AG09309 (cell line): ENCODE measurements around the gene CLN3.

ENCODE experiments used
- DNase-seq: peaks from one replicate; pipeline ENCODE4 v3.0.0-alpha.2; 2010; ENCODE audit warnings: low read depth
- H3K4me3 ChIP-seq: 2 replicates; pipeline ENCODE4 v1.5.1; 2011; ENCODE audit warnings: mild to moderate bottlenecking, low read depth, low read length, moderate library complexity; ENCODE audit not compliant: control insufficient read depth
- TF ChIP-seq, protein P1 (sequence below): IDR thresholded peaks from 2 replicates; pipeline ENCODE4 v1.5.1; 2011; ENCODE audit warnings: mild to moderate bottlenecking, low read depth, low read length, inconsistent platforms; ENCODE audit not compliant: insufficient read depth, control insufficient read depth; ENCODE audit errors: missing control alignments

CLN3 gene

DNA sequence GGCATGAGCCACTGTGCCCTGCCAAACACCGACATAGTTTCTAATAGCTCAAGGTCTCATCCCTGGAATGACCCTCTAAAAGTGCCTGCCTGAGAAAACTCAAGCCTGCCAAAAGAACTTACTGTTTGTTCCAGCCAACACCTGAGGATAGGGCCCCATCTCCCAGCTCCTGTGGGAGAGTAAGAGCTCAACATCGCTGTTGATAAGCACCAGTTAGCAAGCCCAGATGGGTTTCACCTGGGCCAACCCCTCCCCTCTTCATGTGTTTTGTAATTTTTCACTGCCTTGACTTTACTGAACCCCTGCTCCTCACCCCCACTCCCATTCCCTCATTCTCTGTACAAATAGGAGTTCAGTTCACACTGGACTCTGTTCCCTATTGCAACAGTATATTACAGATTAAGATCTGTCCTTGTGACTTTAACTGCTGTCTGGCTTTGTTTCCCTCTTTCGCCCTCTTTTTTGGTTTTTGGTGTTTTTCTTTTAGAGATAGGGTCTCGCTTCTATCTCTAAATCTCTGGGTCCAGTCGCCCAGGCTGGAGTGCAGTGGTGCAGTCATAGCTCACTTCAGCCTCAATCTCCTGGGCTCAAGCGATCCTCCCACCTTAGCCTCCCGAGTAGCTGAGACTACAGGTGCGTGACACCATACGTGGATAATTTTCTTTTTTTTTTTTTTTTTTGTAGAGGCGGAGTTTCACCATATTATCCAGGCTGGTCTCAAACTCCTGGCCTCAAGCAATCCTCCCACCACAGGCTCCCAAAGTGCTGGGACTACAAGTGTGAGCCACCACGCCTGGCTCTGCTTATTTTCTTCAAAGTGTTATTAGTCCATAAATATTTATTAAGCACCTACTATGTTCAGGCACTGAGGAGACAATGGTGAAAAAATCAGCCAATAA is 34.6 kb upstream of the CLN3 start:
- DNase-seq: no peak
- H3K4me3 ChIP-seq: no peak overlapping the region
- TF ChIP-seq, protein P1, sequence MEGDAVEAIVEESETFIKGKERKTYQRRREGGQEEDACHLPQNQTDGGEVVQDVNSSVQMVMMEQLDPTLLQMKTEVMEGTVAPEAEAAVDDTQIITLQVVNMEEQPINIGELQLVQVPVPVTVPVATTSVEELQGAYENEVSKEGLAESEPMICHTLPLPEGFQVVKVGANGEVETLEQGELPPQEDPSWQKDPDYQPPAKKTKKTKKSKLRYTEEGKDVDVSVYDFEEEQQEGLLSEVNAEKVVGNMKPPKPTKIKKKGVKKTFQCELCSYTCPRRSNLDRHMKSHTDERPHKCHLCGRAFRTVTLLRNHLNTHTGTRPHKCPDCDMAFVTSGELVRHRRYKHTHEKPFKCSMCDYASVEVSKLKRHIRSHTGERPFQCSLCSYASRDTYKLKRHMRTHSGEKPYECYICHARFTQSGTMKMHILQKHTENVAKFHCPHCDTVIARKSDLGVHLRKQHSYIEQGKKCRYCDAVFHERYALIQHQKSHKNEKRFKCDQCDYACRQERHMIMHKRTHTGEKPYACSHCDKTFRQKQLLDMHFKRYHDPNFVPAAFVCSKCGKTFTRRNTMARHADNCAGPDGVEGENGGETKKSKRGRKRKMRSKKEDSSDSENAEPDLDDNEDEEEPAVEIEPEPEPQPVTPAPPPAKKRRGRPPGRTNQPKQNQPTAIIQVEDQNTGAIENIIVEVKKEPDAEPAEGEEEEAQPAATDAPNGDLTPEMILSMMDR: no peak

DNA sequence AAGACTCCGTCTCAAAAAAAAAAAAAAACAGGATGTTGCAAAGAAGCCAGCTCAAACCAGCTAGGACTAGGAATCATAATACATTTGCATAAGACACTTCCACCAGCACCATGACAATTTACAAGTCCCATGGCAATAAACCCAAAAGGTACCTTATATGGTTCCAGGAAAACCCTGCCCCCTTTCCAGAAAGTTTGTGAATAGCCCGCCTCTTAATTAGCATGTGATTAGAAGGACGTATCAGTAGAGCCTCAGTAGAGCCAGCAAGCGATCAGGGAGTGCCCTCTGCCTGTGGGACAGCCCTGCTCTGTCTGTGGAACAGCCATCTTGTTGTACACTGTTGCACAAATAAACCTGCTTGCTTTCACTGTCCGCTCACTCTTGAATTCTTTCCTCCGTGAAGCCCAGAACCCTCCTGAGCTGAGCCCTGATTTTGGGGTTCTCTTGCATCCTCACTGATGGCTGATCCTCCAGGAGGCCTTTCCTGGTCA is 32.9 kb upstream of the CLN3 start:
- DNase-seq: no peak
- no peak overlapping the region for H3K4me3 ChIP-seq
- TF ChIP-seq, protein P1: no peak

DNA sequence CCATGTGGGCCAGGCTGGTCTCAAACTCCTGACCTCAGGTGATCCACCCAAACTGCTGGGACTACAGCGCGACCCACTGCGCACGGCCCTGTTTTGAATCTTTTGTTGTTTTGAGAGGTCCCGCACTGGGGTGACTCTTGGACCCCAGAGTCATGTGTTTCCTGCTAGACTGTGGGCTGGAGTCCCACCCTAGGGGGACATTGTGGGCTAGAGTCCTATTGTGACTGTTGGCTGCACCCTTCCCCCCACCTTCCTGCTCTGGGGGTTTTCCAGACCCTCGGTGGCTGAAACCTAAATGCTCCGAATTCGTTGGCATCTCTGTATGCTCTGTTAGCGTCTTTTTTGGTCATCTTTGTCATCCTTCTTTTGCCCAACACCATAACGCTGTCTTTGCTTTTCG is 30.9 kb upstream of the CLN3 start:
- no peak overlapping the region for H3K4me3 ChIP-seq
- no peak for DNase-seq
- TF ChIP-seq, protein P1: no peak

DNA sequence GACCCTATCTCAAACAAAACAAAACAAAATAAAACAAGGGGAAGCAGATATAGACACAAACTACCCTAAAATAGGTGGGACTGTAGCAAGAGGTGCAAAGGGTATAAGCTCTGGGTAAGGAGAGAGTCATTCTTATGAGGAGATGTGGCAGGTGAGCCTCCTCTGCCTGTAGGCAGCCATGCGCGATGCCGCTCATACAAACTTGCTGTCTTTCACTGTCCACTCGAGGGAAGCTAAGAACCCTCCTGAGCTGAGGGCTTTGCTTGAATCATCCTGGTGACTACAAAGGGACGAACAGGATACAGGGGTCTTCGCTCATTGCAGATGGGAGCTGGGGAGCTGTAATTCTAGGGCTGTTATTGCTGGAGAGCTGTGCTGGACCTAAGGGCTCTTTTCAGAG is 29.6 kb upstream of the CLN3 start:
- DNase-seq: no peak
- no peak overlapping the region for H3K4me3 ChIP-seq
- TF ChIP-seq, protein P1: no peak

DNA sequence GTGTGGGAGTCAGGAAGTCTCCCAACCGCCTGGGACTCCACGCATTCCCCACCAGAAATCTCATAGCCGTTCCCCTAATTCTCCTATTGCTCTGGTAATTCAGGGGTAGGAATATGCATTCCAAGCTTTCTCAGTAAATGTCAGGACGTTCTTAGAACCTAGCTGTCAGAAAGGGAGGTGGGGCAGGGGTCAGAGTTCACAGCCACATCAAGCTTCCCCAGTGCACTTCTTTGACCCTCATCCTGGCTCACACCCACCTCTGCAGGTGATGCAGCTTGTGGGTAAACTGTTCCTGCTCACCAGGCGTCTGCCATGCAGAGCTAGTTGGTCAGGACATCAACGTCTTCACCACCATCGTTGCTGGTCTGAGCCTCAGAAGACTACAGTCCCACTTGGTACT is 28.8 kb upstream of the CLN3 start:
- TF ChIP-seq, protein P1: no peak
- no peak for DNase-seq
- no peak overlapping the region for H3K4me3 ChIP-seq

DNA sequence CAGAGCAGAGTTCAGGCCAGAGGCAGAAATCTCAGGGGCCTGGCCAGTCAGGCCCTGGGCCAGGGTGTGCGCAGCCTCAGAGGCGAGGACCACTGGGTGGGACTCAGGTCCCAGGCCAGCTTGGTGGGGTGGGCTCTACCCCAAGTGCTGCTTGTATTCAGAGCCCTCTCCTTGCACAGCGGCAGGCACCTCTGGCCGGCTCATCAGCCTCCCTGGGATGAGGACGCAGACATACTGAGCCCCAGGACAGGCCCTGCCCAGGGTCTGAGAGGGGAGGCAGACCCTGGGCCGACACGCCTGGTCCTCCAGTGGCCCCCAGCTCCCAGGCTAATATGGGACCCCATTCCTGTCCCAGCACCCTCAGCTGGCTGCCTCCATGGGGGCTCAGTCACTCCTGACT is 22.4 kb upstream of the CLN3 start:
- TF ChIP-seq, protein P1: no peak
- no peak overlapping the region for H3K4me3 ChIP-seq
- no peak for DNase-seq
